GM12865 (cell line): ENCODE results near the gene NT5C.
"Not testable (repeated sequence)": the region's sequence is repeated elsewhere in the genome, so short reads cannot be mapped to it uniquely, and the experiment has no call there.

Source experiments
- DNase-seq: peaks from one replicate; pipeline ENCODE4 v3.0.0; 2010; ENCODE audit warnings: low read depth
- H3K4me3 ChIP-seq: 2 replicates; pipeline ENCODE4 v1.5.1; 2011; ENCODE audit warnings: mild to moderate bottlenecking, low read depth, low read length, control low read depth
- TF ChIP-seq, protein P1 (sequence below): IDR thresholded peaks from 2 replicates; pipeline ENCODE4 v1.5.1; 2011; ENCODE audit warnings: low read length, control low read depth, low read depth, inconsistent platforms; ENCODE audit not compliant: insufficient read depth; ENCODE audit errors: missing control alignments

Gene NT5C

DNA sequence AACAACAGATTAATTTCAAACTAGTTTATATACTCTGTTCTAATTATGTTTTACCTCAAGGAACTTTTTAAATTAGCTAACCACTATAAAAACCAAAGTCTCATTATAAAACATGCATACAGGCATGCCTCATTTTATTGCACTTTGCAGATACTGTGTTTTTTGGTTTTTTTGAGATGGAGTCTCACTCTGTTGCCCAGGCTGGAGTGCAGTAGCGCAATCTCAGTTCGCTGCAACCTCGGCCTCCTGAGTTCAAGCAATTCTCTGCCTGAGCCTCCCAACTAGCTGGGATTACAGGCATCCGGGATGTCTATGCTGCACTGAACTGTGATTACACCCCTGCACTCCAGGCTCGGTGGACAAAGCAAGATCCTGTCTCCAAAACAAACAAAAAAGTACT lies 31.5 kb upstream of the NT5C start:
- no peak overlapping the region for H3K4me3 ChIP-seq
- DNase-seq = no peak
- TF ChIP-seq, protein P1, sequence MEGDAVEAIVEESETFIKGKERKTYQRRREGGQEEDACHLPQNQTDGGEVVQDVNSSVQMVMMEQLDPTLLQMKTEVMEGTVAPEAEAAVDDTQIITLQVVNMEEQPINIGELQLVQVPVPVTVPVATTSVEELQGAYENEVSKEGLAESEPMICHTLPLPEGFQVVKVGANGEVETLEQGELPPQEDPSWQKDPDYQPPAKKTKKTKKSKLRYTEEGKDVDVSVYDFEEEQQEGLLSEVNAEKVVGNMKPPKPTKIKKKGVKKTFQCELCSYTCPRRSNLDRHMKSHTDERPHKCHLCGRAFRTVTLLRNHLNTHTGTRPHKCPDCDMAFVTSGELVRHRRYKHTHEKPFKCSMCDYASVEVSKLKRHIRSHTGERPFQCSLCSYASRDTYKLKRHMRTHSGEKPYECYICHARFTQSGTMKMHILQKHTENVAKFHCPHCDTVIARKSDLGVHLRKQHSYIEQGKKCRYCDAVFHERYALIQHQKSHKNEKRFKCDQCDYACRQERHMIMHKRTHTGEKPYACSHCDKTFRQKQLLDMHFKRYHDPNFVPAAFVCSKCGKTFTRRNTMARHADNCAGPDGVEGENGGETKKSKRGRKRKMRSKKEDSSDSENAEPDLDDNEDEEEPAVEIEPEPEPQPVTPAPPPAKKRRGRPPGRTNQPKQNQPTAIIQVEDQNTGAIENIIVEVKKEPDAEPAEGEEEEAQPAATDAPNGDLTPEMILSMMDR = no peak

DNA sequence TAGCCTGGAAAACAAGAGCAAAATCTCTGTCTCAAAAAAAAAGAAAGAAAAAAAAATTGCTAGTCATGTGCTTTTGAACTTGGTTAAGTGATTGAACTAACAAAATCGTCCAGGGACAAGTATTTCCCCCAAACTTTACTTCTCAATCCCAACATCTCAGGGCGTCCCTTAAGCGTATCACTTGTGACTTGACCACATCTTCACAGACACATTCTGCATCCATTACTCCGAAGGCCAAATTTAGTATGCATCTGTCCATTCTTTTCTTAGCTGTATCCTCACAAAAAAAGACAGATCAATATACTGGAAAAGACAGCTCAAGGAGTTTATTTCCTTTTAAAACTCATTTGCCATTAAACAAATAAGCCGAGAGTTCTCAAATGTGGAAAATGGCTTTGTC lies 28.7 kb upstream of the NT5C start:
- TF ChIP-seq, protein P1 = no peak
- H3K4me3 ChIP-seq = no peak overlapping the region
- no peak for DNase-seq

GRCh38 chr17:75159196-75160031 lies 27.9 kb upstream of the NT5C start:
- no peak for DNase-seq
- TF ChIP-seq, protein P1 = no peak
- H3K4me3 ChIP-seq = no peak overlapping the region

- not testable (repeated sequence) for DNase-seq, H3K4me3 ChIP-seq
Observed at GRCh38 chr17:75158480-75158879, 26.9 kb upstream of the NT5C start.

DNA sequence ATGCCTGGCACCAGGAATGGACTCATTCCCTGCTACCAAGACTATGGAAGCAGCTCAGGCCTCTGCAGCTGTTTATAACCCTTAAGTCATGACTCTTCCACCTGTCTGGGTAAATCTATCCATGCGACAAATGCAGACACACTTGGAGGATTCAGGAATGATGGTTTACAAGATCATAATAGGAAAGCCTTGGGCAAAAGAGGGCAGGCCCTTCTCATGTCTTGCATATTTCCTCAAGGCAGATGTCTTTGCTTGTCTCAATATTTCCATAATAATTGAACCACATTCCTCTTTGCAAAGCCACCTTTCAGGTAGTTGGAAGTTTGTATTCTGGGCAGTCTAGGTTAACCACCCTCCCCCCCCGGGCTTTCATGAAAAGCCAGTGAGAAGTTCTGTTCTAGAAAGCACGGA lies 23.7 kb upstream of the NT5C start:
- DNase-seq = no peak
- no peak overlapping the region for H3K4me3 ChIP-seq
- TF ChIP-seq, protein P1 = no peak

- H3K4me3 ChIP-seq = peak within 1 kb of the TSS; percentile 80
- DNase-seq = peak; percentile 100
Observed at GRCh38 chr17:75154195-75155106, 22.9 kb upstream of the NT5C start, which contains the start of gene JPT1. TSS of gene JPT1 (minus strand) at chr17:75154512. CDS start at chr17:75154397, 115 bp downstream.

More at GRCh38 chr17:75154195-75155106, 22.9 kb upstream of the NT5C start, which contains the start of gene JPT1:
- TF ChIP-seq, protein P1 = no peak
